ENCODE results near the gene TNFSF9.

DNA sequence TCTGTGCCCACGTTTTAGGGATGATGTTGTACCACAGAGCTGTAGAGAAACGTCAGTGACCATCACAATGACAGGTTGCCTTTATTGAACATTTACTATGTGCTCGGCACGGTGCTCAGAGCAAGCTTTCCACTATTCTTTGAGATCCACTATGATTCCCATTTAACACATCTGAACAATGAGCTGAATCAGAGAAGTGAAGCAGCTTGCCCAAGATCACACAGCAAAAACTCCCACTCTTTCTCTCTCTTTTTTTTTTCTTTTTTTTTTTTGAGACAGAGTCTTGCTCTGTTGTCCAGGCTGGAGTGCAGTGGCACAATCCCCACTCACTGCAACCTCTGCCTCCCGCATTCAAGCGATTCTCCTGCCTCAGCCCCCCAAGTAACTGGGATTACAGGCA lies 8.1 kb upstream of the TNFSF9 start:
- no peak for TF ChIP-seq EZH2phosphoT487 (IDR thresholded peaks at IDR 0.05; ENCODE audit: borderline replicate concordance, low read depth, low read length)
- TF ChIP-seq, protein P1, sequence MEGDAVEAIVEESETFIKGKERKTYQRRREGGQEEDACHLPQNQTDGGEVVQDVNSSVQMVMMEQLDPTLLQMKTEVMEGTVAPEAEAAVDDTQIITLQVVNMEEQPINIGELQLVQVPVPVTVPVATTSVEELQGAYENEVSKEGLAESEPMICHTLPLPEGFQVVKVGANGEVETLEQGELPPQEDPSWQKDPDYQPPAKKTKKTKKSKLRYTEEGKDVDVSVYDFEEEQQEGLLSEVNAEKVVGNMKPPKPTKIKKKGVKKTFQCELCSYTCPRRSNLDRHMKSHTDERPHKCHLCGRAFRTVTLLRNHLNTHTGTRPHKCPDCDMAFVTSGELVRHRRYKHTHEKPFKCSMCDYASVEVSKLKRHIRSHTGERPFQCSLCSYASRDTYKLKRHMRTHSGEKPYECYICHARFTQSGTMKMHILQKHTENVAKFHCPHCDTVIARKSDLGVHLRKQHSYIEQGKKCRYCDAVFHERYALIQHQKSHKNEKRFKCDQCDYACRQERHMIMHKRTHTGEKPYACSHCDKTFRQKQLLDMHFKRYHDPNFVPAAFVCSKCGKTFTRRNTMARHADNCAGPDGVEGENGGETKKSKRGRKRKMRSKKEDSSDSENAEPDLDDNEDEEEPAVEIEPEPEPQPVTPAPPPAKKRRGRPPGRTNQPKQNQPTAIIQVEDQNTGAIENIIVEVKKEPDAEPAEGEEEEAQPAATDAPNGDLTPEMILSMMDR (conservative IDR thresholded peaks at IDR 0.05; ENCODE audit: low read length), result no peak
